Endometrial microvascular endothelial cells (primary cell): Measurements from ENCODE around the gene FOXO4. TPM values are rescaled to one million over a fixed set of nuclear protein-coding genes. Genes with fewer than 3 reads are reported as not detected.
"Not testable (repeated sequence)": the region's sequence is repeated elsewhere in the genome, so short reads cannot be mapped to it uniquely, and the experiment has no call there.

Source experiments
- in situ Hi-C: cut with HindIII; loops from 2 replicates; pipeline ENCODE4 v1.10.0; 2017; ENCODE audit warnings: low sequenced_read_pairs, low pct_unique_long_range_greater_than_20kb; ENCODE audit errors: inconsistent ontology term
- total RNA-seq: library from RNA; depleted of rRNA; stranded (reverse); fragments of >200 nt; gene quantifications from one replicate; pipeline ENCODE4 v1.2.3, GENCODE V29; 2015; ENCODE audit errors: inconsistent ontology term

Gene FOXO4, protein sequence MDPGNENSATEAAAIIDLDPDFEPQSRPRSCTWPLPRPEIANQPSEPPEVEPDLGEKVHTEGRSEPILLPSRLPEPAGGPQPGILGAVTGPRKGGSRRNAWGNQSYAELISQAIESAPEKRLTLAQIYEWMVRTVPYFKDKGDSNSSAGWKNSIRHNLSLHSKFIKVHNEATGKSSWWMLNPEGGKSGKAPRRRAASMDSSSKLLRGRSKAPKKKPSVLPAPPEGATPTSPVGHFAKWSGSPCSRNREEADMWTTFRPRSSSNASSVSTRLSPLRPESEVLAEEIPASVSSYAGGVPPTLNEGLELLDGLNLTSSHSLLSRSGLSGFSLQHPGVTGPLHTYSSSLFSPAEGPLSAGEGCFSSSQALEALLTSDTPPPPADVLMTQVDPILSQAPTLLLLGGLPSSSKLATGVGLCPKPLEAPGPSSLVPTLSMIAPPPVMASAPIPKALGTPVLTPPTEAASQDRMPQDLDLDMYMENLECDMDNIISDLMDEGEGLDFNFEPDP
- 2.2 TPM for total RNA-seq

DNA sequence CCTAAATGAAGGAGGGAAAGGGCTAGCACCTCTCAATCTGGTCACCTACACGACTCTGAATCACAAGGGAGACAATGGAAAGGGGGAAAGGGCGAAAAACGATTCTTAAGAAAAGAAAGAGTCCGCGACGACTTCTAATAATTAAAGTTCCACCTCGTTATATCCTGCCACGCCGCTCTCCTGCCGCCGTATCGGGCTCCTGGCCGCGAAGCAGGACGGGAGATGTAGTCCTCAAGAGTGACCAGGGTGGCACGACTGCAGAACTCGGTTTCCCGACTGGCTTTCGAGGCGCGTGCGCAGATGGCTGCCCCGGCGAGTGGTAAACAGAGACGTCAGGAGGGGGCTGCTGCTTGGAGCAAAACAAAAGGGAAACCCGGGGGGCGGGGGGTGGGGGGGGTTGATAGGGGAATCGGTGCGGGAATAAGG is at the start of gene FOXO4:
TSS of gene FOXO4 (plus strand) at position 297 of the 426 bp plus-strand sequence. CDS start 678 bp downstream, outside the sequence.
- in situ Hi-C loops, result no loop called here

DNA sequence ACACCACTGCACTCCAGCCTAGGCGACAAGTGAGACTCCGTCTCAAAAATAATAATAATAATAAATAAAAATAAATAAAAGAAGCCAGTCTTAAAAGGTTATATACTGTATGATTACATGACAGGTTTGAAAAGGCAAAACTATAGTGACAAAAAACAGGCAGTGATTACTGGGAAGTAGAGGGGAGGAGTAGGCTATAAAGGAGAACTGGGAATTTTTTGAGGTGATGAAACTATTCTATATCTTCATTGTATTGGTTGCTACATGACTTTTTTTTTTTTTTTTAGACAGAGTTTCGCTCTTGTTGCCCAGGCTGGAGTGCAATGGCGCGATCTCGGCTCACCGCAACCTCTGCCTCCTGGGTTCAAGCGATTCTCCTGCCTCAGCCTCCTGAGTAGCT is 47.8 kb upstream of the FOXO4 start:
- in situ Hi-C loops, result not testable (repeated sequence)

DNA sequence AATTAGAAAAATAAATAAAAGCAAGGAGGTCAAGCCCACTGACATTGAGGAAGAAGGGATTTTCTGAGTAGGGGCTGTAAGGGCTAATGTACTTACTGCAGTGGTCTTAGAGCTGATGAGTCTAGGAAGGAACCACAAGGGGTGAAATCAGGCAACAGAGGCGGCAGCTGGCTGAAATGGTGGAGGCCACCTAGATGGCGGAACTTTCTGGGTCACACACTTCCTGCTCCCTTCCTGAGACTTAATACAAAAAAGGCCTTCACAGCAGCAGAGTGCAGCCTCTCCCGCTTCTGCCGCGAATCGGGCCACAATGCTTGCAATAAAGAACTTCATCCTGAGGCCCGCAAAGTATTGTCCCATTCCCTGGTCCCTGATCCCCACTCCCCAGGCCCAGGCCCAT is 42.9 kb upstream of the FOXO4 start:
- in situ Hi-C loops, result no loop called here

DNA sequence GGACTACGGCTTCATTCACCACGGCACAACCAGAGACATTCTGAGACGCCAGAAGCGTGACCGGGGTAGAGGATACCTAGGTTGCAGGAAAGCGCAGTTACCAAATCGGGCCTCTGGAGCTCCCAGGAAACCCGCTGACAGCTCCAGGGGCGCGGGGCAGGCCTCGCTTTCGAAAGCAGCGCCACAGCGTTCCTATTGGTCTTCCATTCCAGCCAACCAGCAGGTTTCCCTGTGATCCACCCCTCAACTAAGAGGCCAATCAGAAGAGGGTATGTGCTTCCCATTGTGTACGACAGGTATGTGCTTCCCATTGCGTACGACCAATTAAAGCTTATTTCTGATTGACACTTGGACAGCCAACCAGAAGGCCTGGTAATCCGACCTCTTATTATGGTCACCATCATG is 42.4 kb upstream of the FOXO4 start:
- in situ Hi-C loops, result no loop called here

DNA sequence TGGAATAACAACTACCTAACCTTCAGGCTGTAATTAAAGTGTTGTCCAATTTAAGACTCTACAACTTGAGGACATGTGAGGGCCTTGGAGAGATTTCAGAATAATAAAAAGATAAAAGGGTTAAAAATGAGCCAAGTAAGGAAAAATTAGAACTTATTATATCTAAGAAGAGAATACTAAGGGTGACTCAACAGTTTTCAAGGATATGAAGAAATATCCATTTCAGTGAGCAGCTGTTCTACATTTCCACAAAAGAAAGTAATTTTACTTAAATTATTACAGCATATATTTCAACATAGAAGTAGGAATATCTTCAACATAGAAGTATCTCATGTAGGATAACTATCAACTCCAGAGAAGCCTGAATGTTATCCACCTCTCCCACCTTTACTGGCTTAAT is 38.8 kb upstream of the FOXO4 start:
- in situ Hi-C loops, result no loop called here

DNA sequence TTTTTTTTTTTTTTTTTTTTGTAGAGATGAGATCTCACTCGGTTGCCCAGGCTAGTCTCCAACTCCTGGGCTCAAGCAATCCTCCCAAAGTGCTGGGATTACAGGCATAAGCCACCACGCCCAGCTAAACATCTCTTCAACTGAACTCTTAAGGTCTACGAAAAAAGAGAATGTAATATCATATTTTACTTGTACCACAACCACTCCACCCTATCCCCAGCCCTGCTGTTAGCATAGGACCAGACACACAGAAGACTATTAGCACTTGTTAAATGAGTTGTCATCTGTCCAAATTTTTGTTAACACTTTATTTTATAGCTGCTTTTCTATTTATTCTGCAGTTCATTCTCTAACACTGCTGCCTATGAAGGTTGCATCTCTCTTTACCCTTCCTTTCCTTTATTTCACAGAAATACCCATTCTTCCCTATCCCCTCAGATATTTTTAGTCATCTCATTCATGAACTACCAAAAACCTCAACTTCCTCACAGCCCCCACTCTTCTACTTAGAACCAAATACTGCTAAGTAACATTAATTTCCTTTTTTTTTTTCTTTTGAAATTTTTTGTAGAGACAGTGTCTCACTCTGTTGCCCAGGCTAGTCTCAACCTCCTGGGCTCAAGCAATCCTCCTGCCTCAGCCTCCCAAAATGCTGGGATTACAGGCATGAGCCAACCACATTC is 37.7 kb upstream of the FOXO4 start:
- in situ Hi-C loops, result no loop called here

DNA sequence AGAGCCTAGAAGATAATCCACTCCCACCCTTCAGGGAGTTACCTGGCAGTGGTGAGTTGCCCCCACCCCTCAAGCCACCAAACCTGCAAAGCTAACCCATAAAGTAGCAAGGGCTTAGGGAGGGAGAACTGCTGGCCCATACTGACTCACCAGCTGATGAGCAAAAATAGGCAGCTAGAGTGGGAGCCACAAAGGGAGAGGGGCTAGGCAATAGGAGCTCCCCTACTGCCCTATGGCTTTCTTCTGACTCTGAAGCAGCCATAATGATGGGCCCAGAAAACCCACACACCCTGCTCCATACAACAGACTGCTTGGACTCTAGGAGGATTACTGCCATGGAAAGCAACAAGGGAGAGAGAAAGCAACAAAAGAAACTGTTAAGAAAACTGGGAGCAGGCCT is 35.5 kb upstream of the FOXO4 start:
- in situ Hi-C loops, result no loop called here

DNA sequence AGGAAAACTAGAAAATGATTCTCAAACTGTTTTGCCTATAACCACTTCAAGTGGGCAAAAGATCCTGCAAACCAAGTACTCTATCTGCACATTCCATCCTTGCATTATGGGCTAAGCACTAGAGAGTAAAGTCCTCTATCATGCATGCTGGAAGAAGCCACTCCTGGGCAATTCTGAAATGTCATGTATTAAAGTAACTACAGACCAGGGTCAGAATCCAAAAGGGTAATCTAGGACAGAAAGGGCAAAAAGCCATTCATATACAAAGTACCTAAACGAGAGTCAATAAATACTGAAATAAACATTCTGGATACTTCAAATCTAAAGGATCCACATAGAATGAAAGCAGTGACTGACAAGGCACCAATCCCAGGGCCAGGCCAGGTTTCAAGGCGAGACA is 28.6 kb upstream of the FOXO4 start:
- in situ Hi-C loops, result no loop called here

DNA sequence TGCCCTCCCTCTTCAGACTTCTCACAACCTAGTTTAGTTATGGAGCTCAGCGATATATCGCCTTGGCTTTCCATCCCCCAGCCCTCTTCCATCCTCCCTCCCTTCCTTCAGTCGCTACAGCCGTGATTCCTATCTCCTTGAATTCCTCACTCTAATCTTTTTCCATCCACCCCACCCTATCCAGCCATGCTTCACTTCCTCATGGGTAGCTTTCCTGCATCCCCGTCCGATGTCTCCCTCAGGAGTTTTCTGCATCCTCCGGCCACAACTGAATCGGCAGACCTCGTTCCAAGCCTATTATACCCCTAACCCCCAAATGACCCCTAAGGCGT is 28.0 kb upstream of the FOXO4 start:
- in situ Hi-C loops, result no loop called here

DNA sequence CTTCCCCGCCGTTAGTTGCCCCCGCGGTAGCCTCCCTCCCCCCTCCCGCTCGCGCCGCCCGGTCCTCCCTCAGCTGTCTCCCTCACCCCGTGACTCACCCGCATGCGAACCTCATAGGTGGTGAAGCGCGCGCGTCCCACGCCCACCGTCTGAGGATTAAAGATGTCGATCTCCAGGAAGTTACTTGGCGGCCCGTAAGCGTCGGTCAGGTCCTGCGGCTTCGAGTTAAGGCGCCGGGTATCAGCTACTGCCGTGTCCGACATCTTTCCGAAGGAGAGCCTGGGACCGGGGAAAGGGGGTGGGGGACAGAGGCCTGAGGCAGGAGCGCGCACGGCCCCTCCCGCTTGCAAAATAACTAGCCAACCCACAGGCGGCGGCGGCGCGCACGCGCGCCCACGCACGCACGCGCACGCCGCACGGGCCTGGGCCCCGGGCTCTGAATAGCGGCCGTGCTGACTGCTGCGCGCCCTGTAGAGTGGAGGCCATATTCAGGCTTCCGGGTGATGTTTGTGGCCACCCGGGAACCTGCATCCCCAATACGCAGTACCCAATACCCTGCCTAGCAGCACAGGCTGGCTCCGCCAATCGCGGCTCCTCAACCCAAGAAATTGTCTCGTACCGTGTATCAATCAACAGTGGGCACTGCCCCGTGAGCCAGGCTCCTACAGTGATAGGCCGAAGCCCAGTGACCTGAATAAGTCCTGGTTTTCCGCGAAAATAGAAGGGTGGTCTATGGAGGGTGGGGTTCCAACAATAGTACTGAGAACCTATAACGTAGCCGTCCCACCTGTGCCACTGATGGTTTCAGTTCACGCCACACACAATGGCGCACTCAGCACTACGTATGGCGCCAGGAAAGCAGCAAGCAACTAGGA is 27.4 kb upstream of the FOXO4 start, which contains the start of gene SNX12:
TSS of gene SNX12 (minus strand) at position 291 of the 875 bp plus-strand sequence. CDS start at position 263, 28 bp downstream.
- in situ Hi-C loops, result no loop called here

DNA sequence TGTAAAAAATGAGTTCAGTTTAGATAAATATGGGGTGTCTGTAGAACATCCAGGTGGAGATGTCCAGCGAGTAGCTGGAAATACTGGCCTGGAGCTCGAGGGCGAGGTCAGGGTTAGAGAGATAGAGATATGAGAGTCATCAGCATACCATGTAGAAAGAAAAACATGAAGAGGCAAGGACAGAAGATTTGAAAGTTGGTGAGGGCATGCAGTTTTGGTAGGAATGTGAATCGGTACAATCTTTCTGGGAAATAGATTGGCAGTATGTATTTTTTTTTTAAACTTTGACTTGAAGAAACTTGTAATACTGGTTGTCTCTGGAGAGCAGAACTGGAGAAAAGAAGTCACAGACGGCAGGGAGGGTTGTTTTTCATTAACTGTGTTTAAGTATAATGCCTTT is 25.1 kb upstream of the FOXO4 start:
- in situ Hi-C loops, result no loop called here

DNA sequence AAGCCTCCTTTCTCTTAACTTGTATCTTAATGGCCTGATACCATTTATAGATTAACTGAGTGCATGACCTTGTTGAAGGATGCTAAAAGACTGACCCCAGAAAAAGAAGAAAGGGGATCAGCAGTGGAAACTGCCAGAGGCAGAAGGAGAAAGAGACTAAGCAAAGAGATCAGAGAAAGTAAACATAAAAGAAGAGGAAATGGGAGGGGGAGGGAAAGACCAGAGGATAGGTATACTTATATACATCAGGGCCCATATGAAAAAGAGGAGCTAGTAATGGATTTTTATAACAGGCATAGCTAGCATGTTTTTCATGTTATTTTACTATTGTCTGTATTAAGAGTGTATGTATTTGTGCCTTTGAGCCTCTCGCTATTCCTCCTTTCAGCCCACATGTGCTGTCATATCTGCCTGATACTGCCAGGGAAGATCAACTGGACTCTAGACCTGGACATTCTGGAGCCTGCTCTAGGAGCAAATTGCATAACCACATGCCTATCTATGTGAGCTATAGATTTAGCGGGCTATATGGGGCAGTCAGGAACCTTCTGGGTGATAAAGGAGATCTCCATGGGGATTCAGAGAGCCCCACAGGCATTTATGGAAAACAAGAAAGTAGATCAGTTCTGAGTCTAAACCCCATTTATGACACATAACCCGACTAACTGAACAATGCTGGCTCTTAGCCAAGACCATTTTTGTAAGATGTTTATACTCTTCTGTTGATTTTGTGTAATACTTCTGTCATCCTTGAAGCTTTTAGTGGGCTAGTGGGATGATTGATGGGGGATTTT is 14.1 kb upstream of the FOXO4 start:
- in situ Hi-C loops, result no loop called here

DNA sequence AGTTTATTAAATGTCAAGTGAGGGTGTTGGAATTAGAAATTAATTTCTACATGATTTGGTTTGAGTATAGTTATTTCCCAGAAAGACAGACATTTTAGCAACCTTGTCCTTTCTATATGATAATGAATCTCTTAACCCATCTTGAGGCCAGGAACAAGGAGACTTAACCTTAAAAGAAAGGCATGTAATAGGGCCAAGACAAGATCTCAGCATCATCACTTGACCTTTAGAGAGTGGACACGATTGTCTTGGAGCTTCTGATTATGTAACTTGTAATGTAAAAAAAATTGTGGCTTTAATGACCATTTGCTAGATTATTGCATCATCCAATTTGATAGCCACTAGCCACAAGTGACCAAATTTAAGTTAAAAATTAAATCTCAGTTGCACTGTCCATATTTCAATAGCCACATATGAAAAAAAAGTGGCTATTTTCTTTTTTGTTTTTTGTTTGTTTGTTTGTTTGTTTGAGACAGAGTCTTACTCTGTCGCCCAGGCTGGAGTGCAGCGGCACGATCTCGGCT is 13.5 kb upstream of the FOXO4 start:
- in situ Hi-C loops, result no loop called here

DNA sequence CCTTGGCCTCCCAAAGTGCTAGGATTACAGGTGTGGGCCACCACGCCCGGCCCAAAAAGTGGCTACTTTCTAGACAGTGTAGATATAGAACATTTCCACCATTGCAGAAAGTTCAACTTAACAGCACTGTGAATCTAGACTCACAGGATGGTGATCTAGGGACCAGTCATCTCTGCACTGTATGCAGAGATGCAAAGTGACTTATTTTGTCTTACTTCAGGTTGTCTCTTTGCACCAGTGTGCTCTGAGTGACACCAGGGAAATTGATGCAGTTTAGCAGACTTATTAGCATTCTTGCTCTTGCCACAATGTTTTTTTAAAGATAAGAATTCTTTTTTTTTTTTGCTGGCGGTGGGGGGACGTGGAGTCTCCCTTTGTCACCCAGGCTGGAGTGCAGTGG is 12.8 kb upstream of the FOXO4 start:
- in situ Hi-C loops, result no loop called here

DNA sequence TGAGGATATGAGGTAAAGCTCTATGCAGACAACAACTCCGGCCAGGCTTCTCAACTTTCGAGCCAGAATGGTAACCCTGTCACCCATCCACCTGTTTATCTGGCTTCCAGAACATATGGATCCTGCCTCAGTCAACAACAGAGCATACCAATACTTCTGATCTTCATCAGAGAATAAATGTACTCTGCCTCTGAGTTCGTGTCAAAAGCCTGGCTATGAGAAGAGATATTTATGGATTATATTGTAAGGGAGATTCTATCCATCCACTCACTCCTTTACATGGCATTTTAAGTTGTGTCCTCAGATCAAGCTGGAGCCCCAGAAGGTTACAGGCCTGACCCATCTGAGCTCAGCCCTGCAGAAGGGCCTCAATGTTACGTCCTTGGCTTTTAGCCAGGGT is 9.8 kb upstream of the FOXO4 start:
- in situ Hi-C loops, result no loop called here

DNA sequence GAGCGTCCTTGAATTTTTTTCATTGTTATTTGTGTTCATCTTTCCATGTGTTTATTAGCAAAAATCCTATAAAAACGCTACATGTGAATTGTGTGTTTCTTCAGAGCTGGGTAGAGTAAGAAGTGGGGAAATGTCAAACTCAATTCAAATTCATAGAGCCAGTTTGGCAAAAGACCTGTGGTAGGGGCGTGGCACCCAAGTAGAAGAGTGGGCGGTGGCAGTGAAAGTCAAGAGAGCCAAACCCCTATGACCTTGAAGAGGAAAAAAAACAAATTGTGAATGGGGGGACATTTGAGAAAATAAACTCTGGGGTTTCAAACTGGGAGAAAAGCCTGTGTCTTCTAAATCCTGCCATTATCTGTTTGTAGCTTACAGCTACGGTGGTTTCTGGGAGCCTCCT is 4.4 kb upstream of the FOXO4 start:
- in situ Hi-C loops, result no loop called here

DNA sequence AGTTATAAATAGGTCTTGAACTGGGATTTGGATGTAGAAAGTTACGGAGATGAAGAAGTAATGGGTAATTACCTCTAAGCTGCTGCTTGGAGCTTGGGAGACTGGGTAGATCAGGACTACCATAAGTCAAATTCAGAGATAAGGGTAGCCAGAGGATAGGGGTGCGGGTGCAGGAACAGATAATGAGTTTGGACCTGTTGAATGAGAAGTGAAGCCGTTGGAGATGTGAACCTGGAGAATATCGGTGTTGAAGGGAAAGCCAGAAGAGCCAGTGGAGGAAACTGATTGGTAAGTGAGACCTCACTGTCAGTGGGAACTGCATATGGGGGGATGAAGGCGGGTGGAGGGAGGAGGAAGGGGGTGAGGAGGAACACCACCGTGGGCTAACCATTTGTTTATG is 618 bp upstream of the FOXO4 start:
- in situ Hi-C loops, result no loop called here

DNA sequence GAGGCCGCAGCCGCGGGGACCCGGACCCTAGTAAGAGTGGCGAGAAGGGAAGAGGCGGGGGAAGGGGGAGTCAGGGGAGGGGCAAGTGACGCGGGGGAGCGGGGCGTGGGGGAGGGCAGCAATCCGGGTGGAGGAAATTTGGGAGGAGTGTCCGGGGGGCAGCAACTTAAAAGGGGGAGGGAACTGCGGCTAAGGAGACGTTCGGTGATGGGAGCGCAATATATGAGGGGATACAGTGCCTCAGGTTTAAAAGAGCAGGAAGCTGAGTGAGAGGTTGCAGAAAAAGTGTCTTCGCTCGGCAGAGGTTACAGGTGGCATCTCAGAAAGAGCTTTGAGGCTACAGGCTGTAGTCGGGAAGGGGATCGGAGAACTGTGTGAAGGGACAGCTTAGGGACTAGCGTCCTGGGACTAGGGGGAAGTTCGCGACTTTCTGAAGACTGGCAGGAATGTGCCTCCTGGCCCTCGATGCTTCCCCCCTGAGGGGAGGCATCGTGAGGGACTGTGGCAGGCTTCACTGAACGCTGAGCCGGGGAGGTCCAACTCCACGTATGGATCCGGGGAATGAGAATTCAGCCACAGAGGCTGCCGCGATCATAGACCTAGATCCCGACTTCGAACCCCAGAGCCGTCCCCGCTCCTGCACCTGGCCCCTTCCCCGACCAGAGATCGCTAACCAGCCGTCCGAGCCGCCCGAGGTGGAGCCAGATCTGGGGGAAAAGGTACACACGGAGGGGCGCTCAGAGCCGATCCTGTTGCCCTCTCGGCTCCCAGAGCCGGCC is 519 bp downstream of the FOXO4 start:
- in situ Hi-C loops, result no loop called here
